MCF 10A (cell line): ENCODE results near the gene DGKD. TPM values are rescaled to one million over a fixed set of nuclear protein-coding genes. Genes with fewer than 3 reads are reported as not detected.

ENCODE experiments used
- BruUV-seq: library from RNA; stranded (reverse); fragments of 400-500 nt; replicated peaks from 2 replicates; lab custom pipeline; 2021; lab: Mats Ljungman, UMichigan
- CTCF ChIA-PET: fragments of 300-600 bp; sonication (Branson Sonifier 250); formaldehyde crosslinking; extraction: SDS; loops from one replicate; lab custom pipeline; 2021; ENCODE audit warnings: antibody characterized with exemption, inconsistent platforms; lab: Yijun Ruan, JAX
- POLR2A ChIA-PET: fragments of 300-600, 350-650 bp; sonication (Branson Sonifier 250); formaldehyde crosslinking; extraction: SDS; loops from one replicate; lab custom pipeline; 2020; ENCODE audit warnings: antibody characterized with exemption, inconsistent platforms; lab: Yijun Ruan, JAX
- DNase-seq: peaks from one replicate; pipeline ENCODE4 v3.0.0-alpha.2; 2018; ENCODE audit not compliant: unreplicated experiment
- H3K27ac Mint-ChIP-seq: one replicate; pipeline ENCODE4 v1.8.0; 2022; ENCODE audit warnings: mild to moderate bottlenecking, low read depth, mixed read lengths; ENCODE audit not compliant: unreplicated experiment
- H3K27me3 Mint-ChIP-seq: one replicate; pipeline ENCODE4 v1.8.0; 2022; ENCODE audit warnings: mixed read lengths; ENCODE audit not compliant: insufficient read depth, unreplicated experiment
- H3K36me3 Mint-ChIP-seq: one replicate; pipeline ENCODE4 v1.8.0; 2022; ENCODE audit warnings: mild to moderate bottlenecking, moderate library complexity, mixed read lengths; ENCODE audit not compliant: insufficient read depth, unreplicated experiment
- H3K4me1 Mint-ChIP-seq: one replicate; pipeline ENCODE4 v1.8.0; 2022; ENCODE audit warnings: mixed read lengths; ENCODE audit not compliant: insufficient read depth, unreplicated experiment
- H3K4me3 Mint-ChIP-seq: one replicate; pipeline ENCODE4 v1.8.0; 2022; ENCODE audit warnings: mild to moderate bottlenecking, moderate library complexity, mixed read lengths; ENCODE audit not compliant: unreplicated experiment
- H3K9me3 Mint-ChIP-seq: one replicate; pipeline ENCODE4 v1.8.0; 2022; ENCODE audit warnings: mixed read lengths; ENCODE audit not compliant: unreplicated experiment
- intact Hi-C: fragments of 100-400 bp; cut with micrococcal nuclease; formaldehyde crosslinking; loops from 2 replicates; pipeline ENCODE4 v1.14.1; 2022
- total RNA-seq: library from RNA; stranded (reverse); gene quantifications from 2 replicates; pipeline ENCODE4 v1.2.3, GENCODE V29; 2022
- TF ChIP-seq, protein P1 (sequence below): fragments of 200-600 bp; IDR thresholded peaks from one replicate; pipeline ENCODE4 v1.8.0; 2022; ENCODE audit warnings: antibody characterized with exemption, mild to moderate bottlenecking; ENCODE audit not compliant: unreplicated experiment

The DGKD gene
- total RNA-seq, 1 experiment from 2014 or later = 59.1 TPM

GRCh38 chr2:233443511-233444183 lies 89.4 kb downstream of the DGKD start:
- POLR2A ChIA-PET = interaction anchor here (0.6 to 1.9 kb wide), 6 partner anchors 10 to 172 kb away, joined by 3 to 17 read pairs (median 4); no protein-coding TSS in a partner anchor
- peaks cover 24% of the 10 kb centered on the region for H3K36me3 Mint-ChIP-seq
- CTCF ChIA-PET = interaction anchor here (0.6 to 10.8 kb wide), 38 partner anchors 8 to 671 kb away, joined by 3 to 223 read pairs (median 4); no protein-coding TSS in a partner anchor
- H3K4me1 Mint-ChIP-seq = peaks cover 5% of the 10 kb centered on the region
- BruUV-seq = no TSS peak
- DNase-seq = peak; percentile 85
- H3K9me3 Mint-ChIP-seq = no peaks in the 10 kb centered on the region
- peak overlapping the region; percentile 33 for H3K27ac Mint-ChIP-seq
- TF ChIP-seq, protein P1, sequence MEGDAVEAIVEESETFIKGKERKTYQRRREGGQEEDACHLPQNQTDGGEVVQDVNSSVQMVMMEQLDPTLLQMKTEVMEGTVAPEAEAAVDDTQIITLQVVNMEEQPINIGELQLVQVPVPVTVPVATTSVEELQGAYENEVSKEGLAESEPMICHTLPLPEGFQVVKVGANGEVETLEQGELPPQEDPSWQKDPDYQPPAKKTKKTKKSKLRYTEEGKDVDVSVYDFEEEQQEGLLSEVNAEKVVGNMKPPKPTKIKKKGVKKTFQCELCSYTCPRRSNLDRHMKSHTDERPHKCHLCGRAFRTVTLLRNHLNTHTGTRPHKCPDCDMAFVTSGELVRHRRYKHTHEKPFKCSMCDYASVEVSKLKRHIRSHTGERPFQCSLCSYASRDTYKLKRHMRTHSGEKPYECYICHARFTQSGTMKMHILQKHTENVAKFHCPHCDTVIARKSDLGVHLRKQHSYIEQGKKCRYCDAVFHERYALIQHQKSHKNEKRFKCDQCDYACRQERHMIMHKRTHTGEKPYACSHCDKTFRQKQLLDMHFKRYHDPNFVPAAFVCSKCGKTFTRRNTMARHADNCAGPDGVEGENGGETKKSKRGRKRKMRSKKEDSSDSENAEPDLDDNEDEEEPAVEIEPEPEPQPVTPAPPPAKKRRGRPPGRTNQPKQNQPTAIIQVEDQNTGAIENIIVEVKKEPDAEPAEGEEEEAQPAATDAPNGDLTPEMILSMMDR = peak; percentile 77
- intact Hi-C loops = loop anchor here (1.0 to 10.0 kb wide), 3 partner anchors 39 to 471 kb away; partner anchors contain the start of gene TRPM8
- H3K4me3 Mint-ChIP-seq = no peak overlapping the region
- H3K27me3 Mint-ChIP-seq = no peaks in the 10 kb centered on the region

DNA sequence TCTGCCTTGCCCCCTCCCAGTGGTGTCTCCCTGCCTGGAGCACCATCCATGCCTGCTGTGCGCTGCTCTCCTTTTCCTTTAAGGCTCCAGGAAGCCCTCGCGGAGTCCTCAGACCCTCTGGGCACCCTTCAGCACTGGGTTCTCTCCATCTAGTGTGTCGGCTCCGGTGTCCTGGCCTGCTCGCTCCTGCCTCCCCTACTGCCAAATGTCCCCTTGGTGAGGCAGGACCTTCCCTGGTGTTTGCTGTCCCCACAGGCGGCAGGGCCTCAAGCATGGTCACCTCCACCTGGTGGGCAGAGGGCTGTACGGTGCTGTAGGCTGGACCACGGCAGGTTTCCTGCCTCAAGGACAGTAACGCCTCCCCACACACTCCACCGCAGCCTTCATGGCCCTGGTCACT lies 90.2 kb downstream of the DGKD start:
- ChIA-PET POLR2A (interaction anchor here (0.5 to 0.7 kb wide), 3 partner anchors 38 to 879 kb away, joined by 3 to 4 read pairs (median 3); no protein-coding TSS in a partner anchor), CTCF (interaction anchor here (0.5 to 10.8 kb wide), 13 partner anchors 9 to 470 kb away, joined by 3 to 223 read pairs (median 7); no protein-coding TSS in a partner anchor)
- H3K27me3 Mint-ChIP-seq = no peaks in the 10 kb centered on the region
- H3K27ac Mint-ChIP-seq = no peak overlapping the region
- no peaks in the 10 kb centered on the region for H3K9me3 Mint-ChIP-seq
- BruUV-seq = no TSS peak
- no peak for DNase-seq
- H3K36me3 Mint-ChIP-seq = peaks cover 21% of the 10 kb centered on the region
- H3K4me1 Mint-ChIP-seq = peaks cover 9% of the 10 kb centered on the region
- TF ChIP-seq, protein P1 = no peak
- no peak overlapping the region for H3K4me3 Mint-ChIP-seq
- intact Hi-C loops = loop anchor here (5.0 to 10.0 kb wide), 2 partner anchors 152 to 470 kb away; partner anchors contain the start of gene TRPM8

- POLR2A ChIA-PET = interaction anchor here (0.7 kb wide), 1 partner anchor 880 kb away, joined by 3 read pairs; no protein-coding TSS in a partner anchor
- Mint-ChIP-seq H3K27ac (peak overlapping the region; percentile 42), H3K4me1 (peaks cover 9% of the 10 kb centered on the region)
These were observed 91.0 kb downstream of the DGKD start for GRCh38 chr2:233445152-233445830.

More at GRCh38 chr2:233445152-233445830, 91.0 kb downstream of the DGKD start:
- CTCF ChIA-PET = interaction anchor here (0.5 to 10.8 kb wide), 7 partner anchors 19 to 266 kb away, joined by 3 to 223 read pairs (median 6); no protein-coding TSS in a partner anchor
- BruUV-seq = no TSS peak
- intact Hi-C loops = loop anchor here (10.0 kb wide), 1 partner anchor 470 kb away; the partner anchor contains the start of gene TRPM8
- Mint-ChIP-seq H3K9me3 (no peaks in the 10 kb centered on the region), H3K27me3 (no peaks in the 10 kb centered on the region), H3K4me3 (no peak overlapping the region), H3K36me3 (peaks cover 23% of the 10 kb centered on the region)
- no peak for DNase-seq
- TF ChIP-seq, protein P1 = no peak
